T47D (cell line): ENCODE measurements around the gene PLPPR3.

Experiments
- DNase-seq, 2 experiments: peaks; one replicate each; pipeline versions ENCODE4 v3.0.0 to v3.0.0-alpha.2; 2011 to 2012; ENCODE audit warnings: low read depth in 1 of 2, low spot score in 1 of 2
- JUND ChIP-seq: IDR thresholded peaks from 2 replicates; pipeline ENCODE4 v1.6.1; 2012; ENCODE audit warnings: low read depth
- in situ Hi-C: cut with HindIII; loops from 2 replicates; pipeline ENCODE4 v1.10.0; 2016; ENCODE audit warnings: low sequenced_read_pairs, low pct_unique_long_range_greater_than_20kb

PLPPR3 gene

DNA sequence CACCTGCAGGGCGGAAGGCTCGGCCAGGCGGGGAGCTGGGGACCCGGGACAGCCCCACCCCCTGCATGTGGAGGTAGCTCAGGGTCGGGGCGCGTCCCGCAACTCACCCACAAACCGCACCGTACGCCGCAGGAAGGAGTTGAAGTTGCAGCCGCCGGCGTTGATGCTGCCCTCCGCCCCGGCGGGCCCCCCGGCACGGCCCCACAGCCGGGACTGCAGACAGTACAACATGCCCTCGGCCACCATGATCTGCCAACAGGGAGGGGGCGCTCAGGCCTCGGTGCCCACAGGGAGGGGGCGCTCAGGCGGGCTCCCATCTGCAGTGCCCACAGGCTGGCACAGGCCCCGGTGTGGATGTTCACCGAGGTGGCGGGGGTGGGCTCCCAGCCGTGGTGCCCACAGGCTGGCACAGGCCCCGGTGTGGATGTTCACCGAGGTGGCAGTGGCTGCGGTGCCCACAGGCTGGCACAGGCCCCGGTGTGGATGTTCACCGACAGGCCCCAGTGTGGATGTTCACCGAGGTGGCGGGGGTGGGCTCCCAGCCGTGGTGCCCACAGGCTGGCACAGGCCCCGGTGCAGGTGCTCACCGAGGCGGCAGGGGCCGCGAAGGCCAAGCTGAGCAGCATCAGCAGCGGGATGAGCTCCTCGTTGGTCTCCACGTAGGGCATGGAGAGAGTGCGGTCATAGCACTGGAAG, 6.5 kb downstream of the PLPPR3 start:
- TF ChIP-seq JUND = no peak
- in situ Hi-C loops = no loop called here
- DNase-seq = no peak

- TF ChIP-seq JUND = no peak
- DNase-seq = no peak
- in situ Hi-C loops = no loop called here
These were observed 7.3 kb downstream of the PLPPR3 start for GRCh38 chr19:814152-815078.

DNA sequence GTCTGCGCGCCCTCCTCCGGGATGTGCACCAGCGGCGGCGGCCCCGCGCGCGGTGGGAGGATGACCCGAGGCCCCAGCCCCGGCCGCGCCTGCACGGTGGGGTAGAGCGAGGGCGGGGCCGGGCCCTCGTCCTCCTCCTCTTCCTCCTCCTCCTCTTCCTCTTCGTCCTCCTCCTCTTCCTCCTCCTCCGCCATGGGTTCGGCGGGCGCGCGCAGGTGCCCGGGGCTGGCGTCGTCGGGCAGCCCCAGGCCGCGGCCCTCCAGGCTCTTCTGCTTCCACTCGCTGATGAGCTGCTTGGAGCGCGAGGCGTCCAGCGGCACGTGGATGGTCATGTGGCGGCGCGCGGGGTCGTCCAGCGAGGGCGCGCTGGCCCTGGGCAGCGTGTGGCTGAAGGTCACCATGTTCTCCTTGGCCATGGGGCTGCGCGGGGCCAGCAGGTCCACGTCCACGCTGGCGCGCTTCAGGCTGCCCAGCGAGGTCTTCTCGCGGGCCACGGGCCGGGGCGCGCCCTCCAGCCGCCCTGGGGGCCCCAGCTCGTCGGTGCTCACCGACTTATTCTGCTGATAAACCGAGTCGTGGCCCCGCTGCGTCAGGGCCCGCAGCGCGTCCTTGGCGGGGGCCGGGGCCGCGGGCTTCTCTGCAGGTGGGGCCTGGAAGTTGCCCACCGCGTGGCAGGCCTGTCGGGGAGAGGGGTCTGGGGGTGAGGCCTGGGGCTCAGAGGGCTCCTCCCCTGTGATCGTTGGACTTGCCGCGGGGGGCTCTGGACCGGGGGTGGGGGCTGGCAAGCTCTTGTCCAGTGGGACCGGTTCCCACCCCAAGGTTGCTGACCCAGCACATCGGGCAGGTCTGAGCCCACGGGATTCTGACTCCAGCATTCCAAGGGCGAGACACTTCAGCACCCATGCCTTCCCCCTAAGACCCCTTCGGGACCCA, 8.3 kb downstream of the PLPPR3 start:
- in situ Hi-C loops = no loop called here
- no peak for DNase-seq
- TF ChIP-seq JUND = no peak

DNA sequence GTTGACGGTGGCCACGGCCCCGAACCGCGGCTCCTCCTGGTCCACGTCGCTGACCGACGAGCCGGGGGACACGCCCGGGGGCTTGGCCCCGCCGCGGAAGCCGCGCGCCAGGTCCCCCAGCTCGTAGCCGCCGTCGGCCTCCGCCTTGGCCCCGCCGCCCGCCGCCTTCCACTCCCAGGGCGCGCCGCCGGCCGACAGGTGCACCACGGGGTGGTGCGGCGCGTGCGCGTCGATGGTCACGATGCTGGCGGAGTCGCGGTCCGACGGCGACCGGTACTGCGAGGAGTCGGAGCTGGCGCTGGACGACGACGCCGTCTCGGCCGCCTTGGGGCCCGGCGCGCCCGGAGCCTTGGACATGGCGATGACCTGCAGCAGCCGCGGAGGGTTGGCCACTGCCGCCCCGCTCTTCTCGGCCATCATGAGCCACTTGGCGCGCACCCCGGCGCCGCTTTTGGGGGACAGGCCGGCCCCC, 9.0 kb downstream of the PLPPR3 start:
- no peak for DNase-seq
- in situ Hi-C loops = no loop called here
- TF ChIP-seq JUND = no peak

GRCh38 chr19:812049-812746, 9.6 kb downstream of the PLPPR3 start:
- no peak for DNase-seq
- TF ChIP-seq JUND = no peak
- in situ Hi-C loops = no loop called here

DNA sequence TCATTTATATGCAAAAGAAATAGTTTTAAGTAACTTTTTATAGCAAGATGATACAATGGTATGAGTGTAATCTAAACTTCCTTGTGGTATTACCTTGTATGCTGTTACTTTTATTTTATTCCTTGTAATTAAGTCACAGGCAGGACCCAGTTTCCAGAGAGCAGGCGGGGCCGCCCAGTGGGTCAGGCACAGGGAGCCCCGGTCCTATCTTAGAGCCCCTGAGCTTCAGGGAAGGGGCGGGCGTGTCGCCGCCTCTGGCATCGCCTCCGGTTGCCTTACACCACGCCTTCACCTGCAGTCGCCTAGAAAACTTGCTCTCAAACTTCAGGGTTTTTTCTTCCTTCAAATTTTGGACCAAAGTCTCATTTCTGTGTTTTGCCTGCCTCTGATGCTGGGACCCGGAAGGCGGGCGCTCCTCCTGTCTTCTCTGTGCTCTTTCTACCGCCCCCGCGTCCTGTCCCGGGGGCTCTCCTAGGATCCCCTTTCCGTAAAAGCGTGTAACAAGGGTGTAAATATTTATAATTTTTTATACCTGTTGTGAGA, 10.2 kb downstream of the PLPPR3 start:
- in situ Hi-C loops = no loop called here
- no peak for DNase-seq
- no peak for TF ChIP-seq JUND

- in situ Hi-C loops = no loop called here
These were observed 10.8 kb downstream of the PLPPR3 start for GRCh38 chr19:810883-811489.

DNA sequence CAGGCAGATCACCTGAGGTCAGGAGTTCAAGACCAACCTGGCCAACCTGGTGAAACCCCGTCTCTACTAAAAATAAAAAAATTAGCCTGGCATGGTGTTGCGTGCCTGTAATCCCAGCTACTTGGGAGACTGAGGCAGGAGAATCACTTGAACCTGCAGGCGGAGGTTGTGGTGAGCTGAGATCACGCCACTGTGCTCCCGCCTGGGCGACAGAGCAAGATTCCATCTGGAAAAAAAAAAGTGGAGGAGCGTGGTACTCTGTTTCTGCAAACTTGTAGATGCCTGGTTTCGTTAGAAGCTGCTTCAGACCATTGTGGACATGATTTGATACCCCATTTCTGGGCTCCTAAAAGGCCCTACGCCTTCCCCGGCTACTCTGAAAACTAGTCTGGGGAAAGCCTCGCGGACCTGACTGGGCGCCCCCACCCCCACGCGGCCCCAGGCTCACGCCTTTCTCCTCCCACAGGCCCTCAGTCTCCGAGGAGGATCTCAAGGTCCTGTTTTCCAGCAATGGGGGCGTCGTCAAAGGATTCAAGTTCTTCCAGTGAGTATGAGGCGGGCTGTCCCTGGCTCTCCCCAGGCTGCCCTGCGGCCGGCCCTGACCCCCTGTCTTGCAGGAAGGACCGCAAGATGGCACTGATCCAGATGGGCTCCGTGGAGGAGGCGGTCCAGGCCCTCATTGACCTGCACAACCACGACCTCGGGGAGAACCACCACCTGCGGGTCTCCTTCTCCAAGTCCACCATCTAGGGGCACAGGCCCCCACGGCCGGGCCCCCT, 11.5 kb downstream of the PLPPR3 start:
- in situ Hi-C loops = no loop called here
- no peak for TF ChIP-seq JUND
- DNase-seq = no peak

More at GRCh38 chr19:810883-811489, 10.8 kb downstream of the PLPPR3 start:
- DNase-seq = no peak
- TF ChIP-seq JUND = no peak

GRCh38 chr19:808423-808775, 13.4 kb downstream of the PLPPR3 start:
- no peak for DNase-seq
- no peak for TF ChIP-seq JUND
- in situ Hi-C loops = no loop called here

DNA sequence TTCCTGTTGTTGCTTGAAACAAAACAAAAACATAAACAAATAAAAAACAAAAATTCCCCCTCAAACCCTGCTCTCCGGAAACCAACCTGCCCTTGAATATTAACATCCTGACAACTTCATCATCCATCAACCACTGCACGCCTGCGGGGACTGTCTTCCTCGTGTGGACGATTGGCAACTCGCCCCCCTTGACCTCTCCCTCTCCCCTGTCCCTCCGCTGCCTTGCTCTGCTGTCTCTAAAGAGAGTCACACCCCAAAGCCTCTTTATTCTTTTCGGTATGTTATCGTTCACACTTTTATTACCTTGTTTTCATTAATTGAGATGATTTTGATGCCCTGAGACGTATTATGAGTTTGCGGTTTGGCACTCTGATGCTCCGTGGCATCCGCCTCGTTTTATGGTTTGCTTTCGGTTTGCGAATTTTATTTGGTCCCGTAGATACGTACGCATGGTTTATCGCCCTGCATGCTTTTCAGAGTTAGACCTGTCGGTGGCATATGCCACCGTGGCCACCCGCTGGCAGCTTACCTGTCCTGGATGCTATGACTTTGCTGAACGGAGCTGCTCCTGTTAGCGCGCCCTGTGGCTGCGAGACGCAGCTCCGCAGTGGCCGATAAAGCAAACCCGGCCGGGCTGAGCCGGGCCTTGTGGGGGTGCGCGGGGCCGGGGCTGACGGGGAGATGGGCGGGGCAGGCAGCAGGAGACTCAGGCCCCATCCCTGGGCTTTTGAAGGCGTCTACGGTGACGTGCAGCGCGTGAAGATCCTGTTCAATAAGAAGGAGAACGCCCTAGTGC, 13.9 kb downstream of the PLPPR3 start:
- no peak for TF ChIP-seq JUND
- in situ Hi-C loops = no loop called here

More for the DNA sequence above, 13.9 kb downstream of the PLPPR3 start:
- no peak for DNase-seq
